Germinal center (tissue), 1 donor: ENCODE results near the gene CACNA2D4.
A peak's percentile ranks its signal among the peaks of the same experiment; 100 is the strongest.

Experiments
- DNase-seq: peaks from one replicate; pipeline ENCODE4 v3.0.0; 2012; ENCODE audit warnings: mixed read lengths, low spot score

Gene CACNA2D4

DNA sequence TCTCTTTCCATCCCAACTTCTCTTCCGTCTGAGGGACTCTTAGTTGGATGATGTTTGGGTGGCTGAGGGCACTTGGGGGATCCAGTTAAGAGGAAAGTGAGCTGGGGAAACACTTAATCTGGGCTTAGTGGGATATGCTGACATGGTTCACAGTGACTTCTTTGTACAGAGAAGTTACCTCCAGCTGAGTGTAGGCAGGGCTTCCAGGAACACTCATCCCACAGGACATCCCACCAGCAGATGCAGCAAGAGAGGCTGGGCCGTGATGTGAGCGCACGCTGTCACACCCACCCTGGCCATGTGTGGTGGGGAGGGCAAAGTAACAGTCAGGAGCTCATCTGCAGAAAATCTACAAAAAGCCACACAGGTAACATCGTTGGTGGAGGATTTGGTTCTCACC lies 832 bp upstream of the CACNA2D4 start:
- no peak for DNase-seq

DNA sequence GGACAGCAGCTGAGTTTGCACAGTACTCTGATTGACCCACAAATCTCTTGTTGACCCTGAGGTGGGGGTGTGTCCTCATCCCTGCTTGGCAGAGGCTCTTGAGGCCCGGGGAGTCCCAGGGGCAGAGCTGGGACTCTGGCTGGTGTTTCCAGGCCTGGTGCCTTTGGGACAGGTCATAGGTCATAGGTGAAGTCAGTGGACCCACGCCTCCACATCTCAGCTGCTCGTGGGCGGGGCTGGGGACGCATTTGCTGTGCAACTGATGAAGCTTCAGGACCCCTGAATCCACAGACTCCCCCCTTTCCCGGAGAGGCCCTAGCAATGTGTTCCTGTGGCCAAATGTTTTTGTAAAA lies 408 bp upstream of the CACNA2D4 start:
- peak; percentile 2 for DNase-seq

GRCh38 chr12:1917172-1918070 lies 1.0 kb downstream of the CACNA2D4 start:
- DNase-seq = peak; percentile 33

GRCh38 chr12:1916371-1917171 lies 1.9 kb downstream of the CACNA2D4 start:
- DNase-seq = peak; percentile 0

GRCh38 chr12:1915082-1915968 lies 3.1 kb downstream of the CACNA2D4 start:
- DNase-seq = peak; percentile 1

- DNase-seq = peak; percentile 1
Observed at GRCh38 chr12:1914114-1914911, 4.1 kb downstream of the CACNA2D4 start.

- peak; percentile 1 for DNase-seq
Observed at GRCh38 chr12:1913377-1914113, 4.9 kb downstream of the CACNA2D4 start.

DNA sequence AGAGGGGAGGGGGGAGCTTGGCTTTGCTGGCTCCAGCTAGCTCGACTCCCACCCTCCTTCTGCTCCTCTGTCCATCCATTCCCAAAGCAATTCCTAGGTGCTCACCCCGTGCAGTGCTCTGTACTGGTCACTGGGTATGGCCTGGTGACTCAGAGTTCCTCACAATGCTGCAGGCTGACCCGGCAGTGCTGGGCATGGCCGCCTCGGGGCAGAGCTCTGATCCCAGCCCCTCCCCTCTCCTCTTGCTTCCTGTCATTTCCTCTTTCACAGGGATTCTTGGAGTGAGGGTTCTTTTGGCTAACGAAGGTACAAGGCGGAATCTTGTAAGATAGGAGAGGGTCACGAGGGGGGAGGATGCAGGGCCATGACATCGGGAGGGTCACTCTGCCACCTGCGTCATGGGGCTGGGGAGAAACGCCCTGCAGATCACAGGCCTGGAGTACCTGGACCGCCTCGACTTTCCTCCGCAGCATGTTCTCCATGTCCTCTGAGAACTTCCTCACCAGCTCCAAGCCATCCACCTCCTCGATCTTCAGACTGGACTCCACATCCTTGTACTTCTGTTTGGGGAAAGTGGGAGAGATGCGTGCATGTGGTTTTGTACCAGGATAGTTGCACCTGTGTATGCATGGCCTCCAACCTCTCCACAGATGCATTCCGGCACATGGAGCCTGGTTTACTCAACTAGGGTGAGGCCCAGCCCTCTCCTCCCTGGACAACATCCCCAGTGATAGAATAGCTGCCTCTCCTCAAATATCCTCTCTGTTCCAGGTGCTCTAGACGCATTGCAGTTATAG lies 5.7 kb downstream of the CACNA2D4 start:
- peak; percentile 4 for DNase-seq

GRCh38 chr12:1911598-1912575 lies 6.6 kb downstream of the CACNA2D4 start:
- DNase-seq = peak; percentile 1

DNA sequence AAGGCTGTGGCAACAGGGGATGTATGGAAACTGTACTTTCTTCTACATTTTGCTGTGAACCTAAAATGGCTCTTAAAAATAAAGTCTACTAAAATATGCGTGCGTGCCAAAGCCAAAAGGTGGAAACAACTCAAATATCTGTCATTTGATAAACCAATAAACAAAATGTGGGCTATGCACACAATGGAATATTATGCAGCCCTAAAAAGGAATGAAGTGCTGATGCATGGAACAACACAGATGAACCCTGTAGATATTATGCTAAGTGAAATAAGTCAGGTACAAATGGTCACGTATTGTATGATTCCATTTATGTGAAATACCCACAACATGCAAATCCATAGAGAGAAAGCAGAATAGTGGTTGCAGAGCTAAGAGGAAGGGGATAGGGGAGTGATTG lies 8.0 kb downstream of the CACNA2D4 start:
- DNase-seq = no peak

GRCh38 chr12:1908758-1909157 lies 9.7 kb downstream of the CACNA2D4 start:
- DNase-seq = no peak

- DNase-seq = no peak
Observed at GRCh38 chr12:1907652-1908611, 10.5 kb downstream of the CACNA2D4 start.

DNA sequence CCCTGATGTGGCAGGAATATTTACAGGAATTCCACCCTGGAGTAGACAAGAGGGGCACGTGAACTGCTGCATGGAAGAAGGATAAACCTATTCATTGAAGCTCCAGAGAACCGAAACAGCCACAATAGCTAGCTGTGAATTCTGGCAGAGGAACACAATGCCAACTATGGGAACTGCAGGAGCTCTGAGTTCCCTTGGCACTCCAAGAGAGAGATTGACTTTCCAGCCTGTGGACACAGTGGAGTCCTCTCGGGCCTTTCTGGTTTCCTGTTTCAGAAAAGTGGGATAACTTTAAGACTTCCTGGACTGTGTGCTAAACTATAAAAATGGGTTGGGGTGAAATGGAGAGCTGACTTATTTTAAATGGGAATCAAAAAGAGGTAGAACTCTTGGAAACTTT lies 11.9 kb downstream of the CACNA2D4 start:
- no peak for DNase-seq

DNA sequence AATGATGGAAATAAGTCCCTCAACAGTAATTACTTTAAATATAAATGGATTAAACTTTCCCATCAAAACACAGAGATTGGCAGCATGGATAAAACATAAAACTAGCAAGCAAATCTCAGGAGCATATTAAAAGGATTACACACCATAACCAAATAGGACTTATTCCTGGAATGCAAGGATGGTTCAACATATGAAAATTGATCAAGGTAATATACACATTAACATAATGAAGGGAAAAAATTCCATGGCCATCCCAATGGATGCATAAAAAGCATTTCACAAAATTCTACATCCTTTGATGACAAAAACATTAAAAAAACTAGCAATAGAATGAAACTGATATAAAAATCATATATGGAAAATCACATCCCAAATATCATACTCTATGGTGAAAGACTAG lies 13.6 kb downstream of the CACNA2D4 start:
- no peak for DNase-seq

- no peak for DNase-seq
Observed at GRCh38 chr12:1896964-1897363, 21.5 kb downstream of the CACNA2D4 start.

GRCh38 chr12:1890810-1891209 lies 27.6 kb downstream of the CACNA2D4 start:
- no peak for DNase-seq

DNA sequence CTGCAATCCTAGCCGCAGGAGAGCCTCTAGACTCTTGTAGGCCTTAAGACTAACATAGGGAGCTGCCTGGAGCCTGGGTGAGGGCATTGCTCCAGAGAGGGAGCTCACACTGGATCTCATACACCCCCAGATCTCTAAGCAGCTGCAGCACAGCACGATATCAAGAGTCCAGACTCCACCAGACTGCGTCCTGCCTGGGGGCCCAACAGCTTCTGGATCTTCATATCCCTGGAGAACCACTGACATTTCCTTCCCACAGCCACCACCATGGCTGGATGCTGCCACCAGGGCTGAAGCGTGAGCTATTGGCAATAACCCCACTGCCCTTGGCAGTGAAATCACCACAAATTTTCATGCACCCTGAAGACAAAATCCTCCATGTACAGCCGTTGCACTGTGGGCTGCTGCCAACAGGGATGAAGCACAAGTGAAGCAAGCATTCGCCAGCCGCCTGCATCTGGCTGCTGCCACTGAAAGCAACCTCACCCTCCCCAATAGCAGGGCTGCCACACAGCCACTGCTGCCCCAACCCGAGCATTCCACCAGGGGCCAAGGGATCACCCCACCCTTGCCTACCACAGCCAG lies 28.2 kb downstream of the CACNA2D4 start:
- no peak for DNase-seq
